K562 (cell line): ENCODE results near the gene POLR2J. TPM values are rescaled to one million over a fixed set of nuclear protein-coding genes. Genes with fewer than 3 reads are reported as not detected.

ENCODE experiments used
- AFF4 ChIP-seq: sonication (generic); formaldehyde crosslinking; IDR thresholded peaks from 2 replicates; pipeline ENCODE4 v1.8.0; 2023; ENCODE audit warnings: mild to moderate bottlenecking, missing genetic modification reagents
- BRCA1 ChIP-seq, 2 experiments: fragments of 450-650 bp in 1 of 2; sonication (generic) in 1 of 2; formaldehyde crosslinking in 1 of 2; IDR thresholded peaks; 2 replicates each; pipeline versions ENCODE4 v1.5.0 to v1.6.1; 2017 to 2020; ENCODE audit warnings: mild to moderate bottlenecking in 1 of 2, missing genetic modification reagents in 1 of 2
- CCNT2 ChIP-seq: IDR thresholded peaks from 2 replicates; pipeline ENCODE4 v1.6.1; 2011; ENCODE audit warnings: borderline replicate concordance, low read depth, mild to moderate bottlenecking, moderate library complexity, mixed read lengths, low read length; ENCODE audit not compliant: insufficient read length; ENCODE audit errors: extremely low read depth
- FOXM1 ChIP-seq, 2 experiments: fragments of 450-650 bp in 1 of 2; sonication (generic) in 1 of 2; formaldehyde crosslinking in 1 of 2; IDR thresholded peaks; 2 replicates each; pipeline versions ENCODE4 v1.6.1 to v1.9.0; 2017 to 2022; ENCODE audit warnings: low read depth in 2 of 2, mild to moderate bottlenecking in 2 of 2, missing genetic modification reagents in 1 of 2, moderate library complexity in 1 of 2
- GTF2E2 ChIP-seq: fragments of 200-800 bp; sonication (Bioruptor generic); IDR thresholded peaks from 2 replicates; pipeline ENCODE4 v1.6.1; 2016; ENCODE audit warnings: missing genetic modification characterization, missing compliant biosample characterization
- JUND ChIP-seq, 2 experiments: IDR thresholded peaks; 2 replicates in 1 of 2; 3 replicates in 1 of 2; pipeline ENCODE4 v1.6.1; 2011; ENCODE audit warnings: borderline replicate concordance in 2 of 2, low read depth in 2 of 2, low read length in 2 of 2, improper control_type of control experiment in 1 of 2, missing biosample characterization in 1 of 2, missing genetic modification characterization in 1 of 2, missing genetic modification reagents in 1 of 2
- KAT2B ChIP-seq: IDR thresholded peaks from one replicate; pipeline ENCODE4 v1.6.1; 2012; ENCODE audit warnings: low read depth, mild to moderate bottlenecking, control low read depth, inconsistent platforms, low read length, moderate library complexity
- KLF13 ChIP-seq: fragments of 450-650 bp; IDR thresholded peaks from 2 replicates; pipeline ENCODE4 v1.6.1; 2016; ENCODE audit warnings: missing genetic modification characterization, low read depth, mild to moderate bottlenecking, missing compliant biosample characterization, moderate library complexity, borderline replicate concordance
- MNT ChIP-seq, 2 experiments: fragments of 450-650 bp; conservative IDR thresholded peaks; 2 replicates each; pipeline ENCODE4 v1.6.1; 2017; ENCODE audit warnings: mild to moderate bottlenecking in 2 of 2, moderate library complexity in 2 of 2
- OTX1 ChIP-seq: fragments of 450-650 bp; formaldehyde crosslinking; IDR thresholded peaks from 2 replicates; pipeline ENCODE4 v1.4.0; 2022; ENCODE audit warnings: mild to moderate bottlenecking
- USF2 ChIP-seq: sonication (generic); formaldehyde crosslinking; IDR thresholded peaks from 2 replicates; pipeline ENCODE4 v1.5.0; 2020; ENCODE audit warnings: missing genetic modification reagents
- YY1 ChIP-seq, 3 experiments: IDR thresholded peaks; 2 replicates each; pipeline ENCODE4 v1.6.1; 2011; ENCODE audit warnings: low read length in 2 of 3, mild to moderate bottlenecking in 2 of 3, moderate library complexity in 2 of 3, borderline replicate concordance in 1 of 3, control low read depth in 1 of 3, low read depth in 1 of 3; ENCODE audit not compliant: insufficient read depth in 3 of 3, insufficient replicate concordance in 2 of 3, control insufficient read depth in 1 of 3, insufficient read length in 1 of 3; ENCODE audit errors: extremely low read depth in 1 of 3
- ZNF76 ChIP-seq: fragments of 250-450 bp; sonication (Bioruptor Pico); IDR thresholded peaks from 2 replicates; pipeline ENCODE4 v1.4.0; 2020; ENCODE audit warnings: mild to moderate bottlenecking, moderate library complexity, borderline replicate concordance
- polyA plus RNA-seq, 8 experiments: library from polyadenylated mRNA; depleted of rRNA in 4 of 8; stranded (reverse) in 5 of 8; unstranded in 3 of 8; fragments of >200 nt; fragmentation: Nextera tagmentation in 2 of 8; fragmentation: Illumina TruSeq in 1 of 8; extraction: Ambion mirVana in 2 of 8; extraction: Trizol in 1 of 8; gene quantifications; 2 replicates each; pipeline versions ENCODE4 v1.2.1 to v1.2.3, GENCODE V29; 2011 to 2014; ENCODE audit warnings: inconsistent platforms in 1 of 8, missing spikeins in 1 of 8
- total RNA-seq, 7 experiments: library from RNA; depleted of rRNA in 6 of 7; stranded (reverse); fragments of >200 nt in 6 of 7; fragmentation: Illumina TruSeq in 2 of 7; extraction: Trizol in 2 of 7; gene quantifications; 2 replicates each; pipeline versions ENCODE4 v1.2.1 to v1.2.3, GENCODE V29; 2011 to 2021; ENCODE audit warnings: low replicate concordance in 1 of 7
- TF ChIP-seq, protein P1 (sequence below): sonication (generic); formaldehyde crosslinking; IDR thresholded peaks from 2 replicates; pipeline ENCODE4 v1.8.0; 2022; ENCODE audit warnings: missing genetic modification reagents, mild to moderate bottlenecking, moderate library complexity, borderline replicate concordance

Gene POLR2J
- total and polyA plus RNA-seq, 9 of the 15 experiments (the other 6 are each of a cell fraction or from before 2014, with no cell fraction given) = 32.3 to 220 (median 113) TPM

- TF ChIP-seq, protein P1, sequence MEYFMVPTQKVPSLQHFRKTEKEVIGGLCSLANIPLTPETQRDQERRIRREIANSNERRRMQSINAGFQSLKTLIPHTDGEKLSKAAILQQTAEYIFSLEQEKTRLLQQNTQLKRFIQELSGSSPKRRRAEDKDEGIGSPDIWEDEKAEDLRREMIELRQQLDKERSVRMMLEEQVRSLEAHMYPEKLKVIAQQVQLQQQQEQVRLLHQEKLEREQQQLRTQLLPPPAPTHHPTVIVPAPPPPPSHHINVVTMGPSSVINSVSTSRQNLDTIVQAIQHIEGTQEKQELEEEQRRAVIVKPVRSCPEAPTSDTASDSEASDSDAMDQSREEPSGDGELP (CRISPR knock-in tag) = peak; percentile 80
- TF ChIP-seq ZNF76 (CRISPR knock-in tag) = no peak
- 0 out of 2 replicates have a peak, but pooled peaks have one; percentile 78 for TF ChIP-seq GTF2E2
- TF ChIP-seq JUND (IDR thresholded peaks at IDR 0.05; ENCODE audit: borderline replicate concordance, low read depth, low read length) = peak; percentile 59
- no peak; the same call in 2 of the 3 replicates for TF ChIP-seq JUND (tag; IDR thresholded peaks at IDR 0.05; ENCODE audit: borderline replicate concordance, low read depth, low read length)
- peak; percentile 44; the same call in 1 of the 2 replicates for TF ChIP-seq OTX1 (CRISPR knock-in tag)
- TF ChIP-seq FOXM1 (IDR thresholded peaks at IDR 0.05; ENCODE audit: low read depth) = no peak
- TF ChIP-seq FOXM1 (CRISPR knock-in tag; IDR thresholded peaks at IDR 0.05; ENCODE audit: low read depth) = 0 out of 2 replicates have a peak, but pooled peaks have one; percentile 34
- TF ChIP-seq MNT (conservative IDR thresholded peaks at IDR 0.05) = peak; percentile 95 to 99
- peak; percentile 47; the same call in 1 of the 2 replicates for TF ChIP-seq AFF4
- TF ChIP-seq USF2 (CRISPR knock-in tag) = peak; percentile 53
- no peak for TF ChIP-seq BRCA1 (IDR thresholded peaks at IDR 0.05)
- TF ChIP-seq BRCA1 (CRISPR knock-in tag; IDR thresholded peaks at IDR 0.05) = no peak
- TF ChIP-seq KAT2B = peak; percentile 28
- TF ChIP-seq KLF13 = peak; percentile 90; the same call in 1 of the 2 replicates
- peak; percentile 64 to 94 (median 93) for TF ChIP-seq YY1 (IDR thresholded peaks at IDR 0.05; ENCODE audit: borderline replicate concordance in 1 of 3, control insufficient read depth in 1 of 3, extremely low read depth in 1 of 3, insufficient read depth in 3 of 3, insufficient read length in 1 of 3, insufficient replicate concordance in 2 of 3, low read depth in 1 of 3, low read length in 2 of 3)
- TF ChIP-seq CCNT2 = peak; percentile 86
Measured at GRCh38 chr7:102464577-102465280, 14.0 kb downstream of the POLR2J start, which contains the start of the genes ALKBH4 and LRWD1 (continued).
